Panc1 (cell line): ENCODE data around the gene PRR4. TPM values are rescaled to one million over a fixed set of nuclear protein-coding genes. Genes with fewer than 3 reads are reported as not detected.

Experiments used
- ATAC-seq: fragments of 200-7000 bp; cut with Tn5 transposase; 2 replicates; pipeline ENCODE4 v1.9.1; 2020; ENCODE audit warnings: mild to moderate bottlenecking, moderate library complexity
- BruUV-seq: library from RNA; stranded (reverse); fragments of 400-500 nt; replicated peaks from 2 replicates; lab custom pipeline; 2021; lab: Mats Ljungman, UMichigan
- CTCF ChIA-PET: fragments of 300-600 bp; sonication (Branson Sonifier 250); formaldehyde crosslinking; loops from one replicate; lab custom pipeline; 2022; ENCODE audit warnings: antibody characterized with exemption; lab: Charles Lee
- POLR2A ChIA-PET: fragments of 300-600 bp; sonication (Branson Sonifier 250); formaldehyde crosslinking; loops from one replicate; lab custom pipeline; 2022; ENCODE audit warnings: antibody characterized with exemption; lab: Charles Lee
- DNase-seq: peaks from one replicate; pipeline ENCODE4 v3.0.0-alpha.2; 2010; ENCODE audit warnings: low read depth, low spot score
- H3K27ac ChIP-seq: 2 replicates; pipeline ENCODE4 v1.5.1; 2011; ENCODE audit warnings: mild to moderate bottlenecking, low read length, inconsistent platforms
- H3K27me3 ChIP-seq: fragments of 200-500 bp; sonication (Bioruptor generic); 2 replicates; pipeline ENCODE4 v1.6.0; 2014; ENCODE audit warnings: low read length, inconsistent platforms; ENCODE audit not compliant: control insufficient read depth, insufficient read depth
- H3K36me3 ChIP-seq: fragments of 200-500 bp; sonication (Bioruptor generic); 2 replicates; pipeline ENCODE4 v1.5.1; 2014; ENCODE audit warnings: inconsistent platforms, mild to moderate bottlenecking, low read length, moderate library complexity; ENCODE audit not compliant: control insufficient read depth, insufficient read depth
- H3K4me1 ChIP-seq: 2 replicates; pipeline ENCODE4 v1.5.1; 2011; ENCODE audit warnings: inconsistent platforms, mild to moderate bottlenecking, low read length, moderate library complexity; ENCODE audit not compliant: control insufficient read depth, insufficient read depth
- H3K4me3 ChIP-seq, 2 experiments: 2 replicates each; pipeline ENCODE4 v1.5.1; 2011 to 2012; ENCODE audit warnings: low read depth in 2 of 2, low read length in 2 of 2, mild to moderate bottlenecking in 2 of 2, inconsistent platforms in 1 of 2, moderate library complexity in 1 of 2
- H3K9me3 ChIP-seq: fragments of 200-500 bp; sonication (Bioruptor generic); 2 replicates; pipeline ENCODE4 v1.5.1; 2014; ENCODE audit warnings: low read depth, mild to moderate bottlenecking, inconsistent platforms, low read length, moderate library complexity; ENCODE audit not compliant: control insufficient read depth, insufficient read depth
- CTCF ChIP-seq: fragments of 450-650 bp; IDR thresholded peaks from 2 replicates; pipeline ENCODE4 v1.5.1; 2017; ENCODE audit warnings: mild to moderate bottlenecking
- POLR2AphosphoS5 ChIP-seq: IDR thresholded peaks from 2 replicates; pipeline ENCODE4 v1.6.1; 2012; ENCODE audit warnings: mild to moderate bottlenecking, low read depth, low read length, moderate library complexity
- REST ChIP-seq, 2 experiments: IDR thresholded peaks; 2 replicates each; pipeline ENCODE4 v1.6.1; 2011 to 2012; ENCODE audit warnings: low read depth in 2 of 2, control low read depth in 1 of 2, low read length in 1 of 2, mild to moderate bottlenecking in 1 of 2, moderate library complexity in 1 of 2; ENCODE audit not compliant: insufficient read depth in 1 of 2
- SIN3A ChIP-seq: IDR thresholded peaks from 2 replicates; pipeline ENCODE4 v1.6.1; 2012; ENCODE audit warnings: low read depth, mild to moderate bottlenecking, low read length, moderate library complexity, borderline replicate concordance; ENCODE audit not compliant: insufficient read depth
- TCF7L2 ChIP-seq: IDR thresholded peaks from 2 replicates; pipeline ENCODE4 v1.6.1; 2011; ENCODE audit warnings: mild to moderate bottlenecking, low read depth, low read length, inconsistent platforms
- in situ Hi-C: cut with HindIII; loops from 2 replicates; pipeline ENCODE4 v1.10.0; 2016; ENCODE audit warnings: low sequenced_read_pairs, low pct_unique_long_range_greater_than_20kb
- intact Hi-C: fragments of 100-400 bp; cut with micrococcal nuclease; formaldehyde crosslinking; loops from one replicate; pipeline ENCODE4 v1.10.0; 2022; ENCODE audit not compliant: unreplicated experiment
- total RNA-seq: library from RNA; stranded (reverse); gene quantifications from one replicate; pipeline ENCODE4 v1.2.1, GENCODE V29; 2021; ENCODE audit not compliant: unreplicated experiment

PRR4 gene
- total RNA-seq, 1 experiment from 2014 or later: 1.1 TPM

DNA sequence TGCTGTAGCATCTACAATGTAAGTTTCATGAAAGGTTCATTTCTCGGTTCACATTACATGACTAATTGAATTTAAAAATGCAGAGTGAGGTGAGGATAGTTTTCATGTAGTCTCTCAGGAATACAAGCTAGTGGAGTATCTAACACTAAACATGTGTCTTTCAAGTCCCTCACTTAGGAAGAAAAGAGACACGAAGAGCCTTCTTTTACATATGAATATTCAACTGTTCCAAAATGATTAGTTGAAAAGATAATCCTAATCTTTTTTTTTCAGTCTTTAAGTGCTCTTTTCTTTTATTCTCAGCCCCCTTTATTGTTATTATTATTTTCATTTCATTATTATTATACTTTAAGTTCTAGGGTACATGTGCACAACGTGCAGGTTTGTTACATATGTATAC, 10.8 kb downstream of the PRR4 start:
- ATAC-seq: no peak
- Histone ChIP-seq H3K27me3 (no peaks in the 10 kb centered on the region), H3K36me3 (no peaks in the 10 kb centered on the region), H3K4me3 (no peak overlapping the region), H3K27ac (no peak overlapping the region), H3K9me3 (no peaks in the 10 kb centered on the region), H3K4me1 (no peaks in the 10 kb centered on the region)
- CTCF ChIA-PET: no interaction called here
- POLR2A ChIA-PET: no interaction called here
- in situ Hi-C loops (no loop called here), intact Hi-C loops (no loop called here)
- BruUV-seq: no TSS peak
- TF ChIP-seq CTCF (no peak), SIN3A (no peak), TCF7L2 (no peak), POLR2AphosphoS5 (no peak), REST (IDR thresholded peaks at IDR 0.05; ENCODE audit: insufficient read depth in 1 of 2, low read depth in 2 of 2, low read length in 1 of 2) (no peak)
- no peak for DNase-seq

GRCh38 chr12:10829994-10830393, 19.3 kb downstream of the PRR4 start:
- Histone ChIP-seq H3K27ac (no peak overlapping the region), H3K36me3 (no peaks in the 10 kb centered on the region), H3K9me3 (no peaks in the 10 kb centered on the region), H3K4me1 (no peaks in the 10 kb centered on the region), H3K4me3 (no peak overlapping the region), H3K27me3 (no peaks in the 10 kb centered on the region)
- in situ Hi-C loops (no loop called here), intact Hi-C loops (no loop called here)
- no TSS peak for BruUV-seq
- CTCF ChIA-PET: no interaction called here
- DNase-seq (no peak), ATAC-seq (no peak)
- TF ChIP-seq TCF7L2: no peak
- TF ChIP-seq CTCF: no peak
- no peak for TF ChIP-seq POLR2AphosphoS5
- TF ChIP-seq REST (IDR thresholded peaks at IDR 0.05; ENCODE audit: insufficient read depth in 1 of 2, low read depth in 2 of 2, low read length in 1 of 2): no peak
- no peak for TF ChIP-seq SIN3A
- POLR2A ChIA-PET: no interaction called here
